COLO668 (cell line): Measurements from ENCODE around the gene CNKSR3.

Experiments
- DNase-seq: peaks from one replicate; lab custom pipeline; 2025; ENCODE audit not compliant: unreplicated experiment; lab: John Stamatoyannopoulos, UW

CNKSR3 gene

DNA sequence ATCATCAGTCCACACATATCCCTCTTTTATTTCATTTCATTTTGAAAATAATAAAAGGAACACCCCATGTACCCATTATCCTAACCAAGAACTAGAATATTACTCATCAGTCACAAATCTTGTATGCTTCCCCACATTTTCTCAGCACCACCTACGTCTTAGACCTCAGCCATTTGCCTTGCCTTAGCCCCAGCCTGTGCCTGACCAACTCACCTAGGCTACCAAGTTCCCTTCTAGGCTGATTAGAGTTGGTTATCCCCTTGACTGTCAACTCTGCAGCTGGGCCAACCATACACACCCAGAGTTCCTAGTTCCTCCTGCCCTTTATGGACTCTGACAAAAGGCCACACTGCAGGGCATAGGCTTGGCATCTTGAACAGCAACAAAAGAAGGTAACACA is 120.5 kb downstream of the CNKSR3 start:
- no peak for DNase-seq

DNA sequence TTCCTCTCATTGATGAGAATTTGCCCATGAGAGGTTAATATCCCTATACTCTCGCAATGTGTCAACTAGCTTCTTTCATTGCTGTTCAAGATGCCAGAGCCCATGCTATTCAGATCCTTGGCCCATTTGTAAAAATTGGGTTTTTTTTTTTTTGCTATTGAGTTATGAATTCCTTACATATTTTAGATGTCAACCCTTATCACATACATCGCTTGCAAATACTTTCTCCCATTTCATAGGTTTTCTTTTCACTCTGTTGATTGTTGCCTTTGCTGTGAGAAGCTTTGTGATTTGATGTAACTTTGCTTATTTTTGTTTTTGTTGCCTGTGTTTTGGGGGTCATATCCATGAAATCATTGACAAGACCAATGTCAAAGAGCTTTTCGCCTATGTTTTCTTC is 121.7 kb downstream of the CNKSR3 start:
- no peak for DNase-seq

GRCh38 chr6:154386848-154387717 is 123.4 kb downstream of the CNKSR3 start:
- no peak for DNase-seq

GRCh38 chr6:154384191-154384590 is 126.3 kb downstream of the CNKSR3 start:
- DNase-seq, result no peak

DNA sequence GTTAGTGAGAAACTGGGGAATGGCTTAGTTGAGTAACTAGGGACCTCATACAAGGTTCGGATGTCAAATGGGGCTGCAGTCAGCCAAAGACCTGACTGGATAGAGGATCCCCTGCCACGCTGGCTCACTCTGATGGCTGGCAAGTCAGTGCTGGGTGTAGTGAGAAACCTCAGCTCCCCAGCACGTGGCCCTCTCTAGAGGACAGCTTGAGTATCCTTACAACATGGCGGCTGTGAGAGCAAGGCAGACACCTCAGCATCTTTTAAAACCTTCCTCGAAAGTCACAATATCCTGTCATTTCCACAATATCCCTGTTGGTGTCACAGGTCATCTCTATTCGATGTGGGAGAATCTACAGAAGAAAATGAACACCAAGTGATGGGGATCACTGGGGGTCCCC is 127.2 kb downstream of the CNKSR3 start:
- DNase-seq, result no peak

DNA sequence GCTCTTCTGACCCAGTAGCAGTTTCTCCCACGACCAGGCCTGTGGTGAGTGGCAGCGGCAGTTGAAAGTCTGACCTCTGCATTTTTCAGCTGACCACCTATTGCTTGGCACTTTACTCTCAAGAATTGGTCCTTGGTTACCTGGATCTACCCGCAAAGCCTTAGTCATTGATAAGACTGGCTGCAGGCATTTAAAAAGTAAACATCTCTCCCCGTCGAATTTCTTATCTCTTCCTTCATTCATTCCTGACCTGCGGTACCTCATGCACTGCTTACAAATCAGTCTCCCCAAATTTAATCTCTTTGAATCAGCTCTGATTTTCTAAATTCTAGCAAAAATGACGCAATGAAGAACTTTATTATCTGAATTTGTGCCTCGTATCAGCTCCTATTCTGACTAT is 127.7 kb downstream of the CNKSR3 start:
- no peak for DNase-seq

GRCh38 chr6:154381548-154381947 is 128.9 kb downstream of the CNKSR3 start:
- DNase-seq, result no peak

DNA sequence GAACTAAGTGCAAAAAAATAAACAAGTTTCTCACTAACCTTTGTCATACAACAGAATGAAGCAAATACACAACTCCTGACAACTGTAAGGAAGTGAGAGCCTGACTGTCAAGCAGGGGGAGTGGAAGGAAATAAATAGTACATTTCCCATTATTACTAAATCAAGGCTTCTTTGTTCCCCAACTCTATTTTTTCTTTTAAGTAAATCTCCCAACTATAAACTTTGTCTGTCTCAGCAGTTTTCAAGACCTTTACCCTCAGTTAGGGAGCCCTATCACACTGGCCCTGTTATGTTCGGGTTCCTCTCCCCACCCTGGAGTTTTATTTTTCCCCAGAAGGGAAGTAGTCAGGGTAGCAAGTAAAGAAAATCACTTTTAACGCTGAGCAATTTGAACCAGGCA is 129.7 kb downstream of the CNKSR3 start:
- DNase-seq, result no peak

GRCh38 chr6:154379585-154379984 is 130.9 kb downstream of the CNKSR3 start:
- no peak for DNase-seq

DNA sequence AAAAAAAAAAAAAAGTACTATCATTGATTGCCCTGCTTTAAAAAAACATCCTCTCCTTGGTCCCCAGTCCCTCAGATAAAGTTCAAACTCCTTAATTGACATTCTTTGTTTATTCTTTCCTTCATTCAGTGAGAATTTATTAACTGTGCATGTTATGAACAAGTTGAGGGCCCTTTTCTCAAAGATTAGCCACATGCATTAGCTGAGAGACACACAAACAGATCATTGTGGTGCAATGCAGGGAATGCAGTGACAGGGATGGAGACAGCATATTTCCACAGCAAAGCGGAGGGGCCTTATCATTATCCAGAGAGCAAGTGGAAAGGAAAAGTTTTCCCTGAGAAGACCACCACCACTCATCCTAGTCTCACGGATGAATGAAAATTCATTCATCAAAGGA is 132.0 kb downstream of the CNKSR3 start:
- DNase-seq, result no peak

DNA sequence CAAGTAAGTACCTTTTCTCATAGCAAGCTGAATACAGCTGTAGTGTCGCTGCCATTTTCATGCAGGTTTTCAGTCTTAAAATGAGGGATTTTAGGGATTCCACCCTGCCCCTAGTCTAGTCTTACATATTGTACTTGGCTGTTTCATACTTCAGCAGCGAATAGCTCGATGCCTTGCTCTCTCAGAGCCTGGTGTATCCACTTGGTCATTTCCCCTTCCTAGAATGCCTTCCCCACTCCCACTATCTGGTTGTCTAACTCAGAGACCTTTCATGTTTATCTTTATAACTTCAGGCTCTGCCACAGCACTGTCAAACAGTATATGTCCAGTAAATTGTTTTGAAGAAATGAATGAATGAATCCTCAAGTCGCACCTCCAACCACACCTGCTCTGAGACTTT is 132.8 kb downstream of the CNKSR3 start:
- no peak for DNase-seq

DNA sequence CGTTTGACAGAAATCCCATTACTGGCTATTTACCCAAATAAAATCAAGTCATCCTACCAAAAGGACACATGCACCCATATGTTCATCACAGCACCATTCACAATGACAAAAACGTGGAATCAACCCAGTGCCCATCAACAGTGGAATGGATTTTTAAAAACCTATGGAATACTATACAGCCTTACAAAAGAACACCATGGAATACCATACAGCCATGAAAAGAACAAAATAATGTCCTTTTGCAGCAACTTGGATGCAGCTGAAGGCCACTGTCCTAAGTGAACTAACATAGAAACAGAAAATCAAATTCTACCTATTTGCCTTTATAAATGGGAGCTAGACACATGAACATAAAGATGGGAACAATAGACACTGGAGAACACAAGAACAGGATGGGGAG is 136.5 kb downstream of the CNKSR3 start:
- DNase-seq, result no peak

DNA sequence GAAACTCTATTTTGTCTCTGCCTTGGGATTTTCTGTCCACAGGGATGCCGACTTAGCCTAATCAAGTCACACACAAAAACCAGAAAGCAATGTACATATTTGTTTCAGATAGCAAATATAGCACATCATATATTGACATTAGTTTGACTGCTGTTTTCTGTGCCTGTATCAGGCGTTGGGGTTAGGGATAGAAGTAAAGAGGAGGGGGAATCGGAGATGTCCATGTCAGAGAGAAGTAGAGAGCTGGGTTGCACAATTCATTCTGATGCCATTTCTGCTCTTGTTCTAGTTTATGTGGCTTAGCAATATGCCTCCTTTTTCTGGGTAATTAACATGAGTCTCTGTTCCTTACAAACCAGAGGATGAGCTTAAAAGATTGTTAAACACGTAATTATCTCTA is 139.2 kb downstream of the CNKSR3 start:
- no peak for DNase-seq

DNA sequence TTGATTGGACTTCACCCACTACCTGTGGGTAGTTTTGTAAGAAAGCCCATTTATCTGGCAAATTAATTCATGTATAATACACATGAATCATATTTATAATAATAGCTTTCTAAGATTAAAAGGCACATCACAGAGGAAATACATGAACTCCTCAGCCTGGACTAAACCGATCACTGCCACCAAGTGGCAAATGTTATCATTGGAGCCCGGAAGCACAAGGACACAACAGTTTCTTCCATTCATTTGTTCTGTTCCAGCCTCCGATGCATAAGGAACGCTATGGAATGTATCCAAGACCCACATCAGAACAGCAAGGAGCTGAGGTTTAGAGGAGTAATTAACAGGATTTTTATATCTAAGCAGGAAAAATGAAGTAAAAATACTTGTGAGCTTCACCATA is 139.9 kb downstream of the CNKSR3 start:
- no peak for DNase-seq

- DNase-seq, result no peak
Measured at GRCh38 chr6:154367839-154368695, 142.4 kb downstream of the CNKSR3 start.

GRCh38 chr6:154367336-154367735 is 143.1 kb downstream of the CNKSR3 start:
- DNase-seq, result no peak

DNA sequence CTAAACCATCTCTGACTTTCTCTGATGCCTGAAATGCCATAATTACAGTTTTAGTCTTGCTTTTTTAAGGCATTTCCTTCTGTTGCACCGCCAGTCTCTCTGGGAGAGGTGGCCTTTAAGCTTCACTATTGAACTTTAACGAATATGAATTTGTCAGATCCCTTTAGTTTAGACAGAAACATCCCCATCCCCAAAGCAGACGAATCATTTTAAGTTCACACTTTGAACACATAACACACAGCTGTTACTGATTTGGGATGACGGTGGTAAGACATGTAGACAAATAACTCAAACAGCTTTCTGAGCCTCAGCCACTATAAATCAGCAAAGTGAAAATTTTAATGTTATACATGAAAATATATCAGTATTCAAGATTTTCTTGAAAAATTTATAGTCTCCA is 146.7 kb downstream of the CNKSR3 start:
- DNase-seq, result no peak

GRCh38 chr6:154361476-154361875 is 149.0 kb downstream of the CNKSR3 start:
- DNase-seq, result no peak

- no peak for DNase-seq
Measured at GRCh38 chr6:154360476-154360875, 150.0 kb downstream of the CNKSR3 start.

GRCh38 chr6:154359679-154360078 is 150.8 kb downstream of the CNKSR3 start:
- DNase-seq, result no peak

DNA sequence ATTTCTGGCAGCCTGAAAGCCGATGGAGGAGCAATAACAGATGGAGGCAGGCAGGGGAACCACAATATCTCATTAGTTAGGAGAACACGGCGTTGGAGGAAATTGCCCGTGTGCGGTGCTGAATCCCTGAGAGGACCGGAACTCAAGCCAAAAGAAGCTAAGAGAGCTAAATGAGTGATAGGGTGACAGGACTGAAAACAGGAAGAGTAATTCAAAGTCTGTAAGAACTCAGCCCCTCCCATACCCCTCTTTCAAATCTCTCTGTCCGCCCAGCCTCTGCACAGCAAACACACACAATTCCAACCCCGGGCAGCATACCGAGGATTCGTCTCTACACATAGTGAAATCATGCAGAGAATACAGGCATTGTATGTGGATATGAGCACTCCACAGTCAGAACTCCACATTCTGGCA is 151.3 kb downstream of the CNKSR3 start:
- DNase-seq, result no peak

DNA sequence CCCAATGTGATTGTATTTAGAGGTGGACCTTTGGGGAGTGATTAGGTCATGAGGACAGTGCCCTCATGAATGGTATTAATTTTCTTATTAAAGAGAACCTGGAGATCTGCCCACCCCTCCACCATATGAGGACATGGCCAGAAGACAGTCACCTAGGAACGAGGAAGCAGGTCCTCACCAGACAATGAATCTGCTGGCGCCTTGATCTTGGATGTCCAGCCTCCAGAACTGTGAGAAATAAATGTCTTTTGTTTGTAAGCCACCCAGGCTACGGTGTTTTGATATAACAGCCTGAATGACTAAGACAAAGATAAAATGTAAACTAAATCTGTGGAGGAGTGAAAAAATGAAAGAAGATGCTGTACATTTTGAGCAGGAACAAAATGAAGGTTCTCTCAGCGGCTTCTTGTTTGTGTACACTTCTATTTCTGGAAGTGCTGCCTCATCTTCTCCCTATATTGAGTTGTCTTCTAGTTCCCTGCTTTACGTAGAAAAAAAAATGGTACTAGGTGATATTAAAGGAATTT is 152.4 kb downstream of the CNKSR3 start:
- DNase-seq, result no peak
